ENCODE results near the gene MEGF11.
"Not testable (repeated sequence)": the region's sequence is repeated elsewhere in the genome, so short reads cannot be mapped to it uniquely, and the experiment has no call there.

MEGF11 gene

GRCh38 chr15:66251790-66252684 is 1.5 kb downstream of the MEGF11 start:
- Histone ChIP-seq H3K36me3 (ENCODE audit: insufficient read depth, low read length) (no peaks in the 10 kb centered on the region), H3K9me3 (ENCODE audit: low read depth, low read length) (no peaks in the 10 kb centered on the region), H3K4me3 (peak overlapping the region; percentile 86), H3K9ac (ENCODE audit: insufficient read length) (no peak overlapping the region), H3K27ac (no peak overlapping the region)
- TF ChIP-seq FOXP2 (optimal IDR thresholded peaks at IDR 0.05; ENCODE audit: control extremely low read depth, extremely low read length, insufficient read depth) (no peak), POLR2AphosphoS5 (IDR thresholded peaks at IDR 0.05; ENCODE audit: borderline replicate concordance, low read depth, low read length) (no peak), EZH2 (IDR thresholded peaks at IDR 0.05) (no peak)
- DNase-seq (ENCODE audit: low read depth, low spot score), result no peak

GRCh38 chr15:66251065-66251789 is 2.3 kb downstream of the MEGF11 start:
- H3K4me3 ChIP-seq, result peak overlapping the region; percentile 86

GRCh38 chr15:66249605-66250174 is 3.9 kb downstream of the MEGF11 start:
- no peak for TF ChIP-seq POLR2AphosphoS5 (IDR thresholded peaks at IDR 0.05; ENCODE audit: borderline replicate concordance, low read depth, low read length)
- TF ChIP-seq EZH2 (IDR thresholded peaks at IDR 0.05), result no peak
- no peak for TF ChIP-seq FOXP2 (optimal IDR thresholded peaks at IDR 0.05; ENCODE audit: control extremely low read depth, extremely low read length, insufficient read depth)
- Histone ChIP-seq H3K4me3 (no peak overlapping the region), H3K9ac (ENCODE audit: insufficient read length) (no peak overlapping the region), H3K36me3 (ENCODE audit: insufficient read depth, low read length) (no peaks in the 10 kb centered on the region), H3K9me3 (ENCODE audit: low read depth, low read length) (no peaks in the 10 kb centered on the region), H3K27ac (no peak overlapping the region)
- DNase-seq (ENCODE audit: low read depth, low spot score), result no peak

More at GRCh38 chr15:66251065-66251789, 2.3 kb downstream of the MEGF11 start:
- H3K36me3 ChIP-seq (ENCODE audit: insufficient read depth, low read length), result no peaks in the 10 kb centered on the region
- TF ChIP-seq EZH2 (IDR thresholded peaks at IDR 0.05) (no peak), POLR2AphosphoS5 (IDR thresholded peaks at IDR 0.05; ENCODE audit: borderline replicate concordance, low read depth, low read length) (no peak), FOXP2 (optimal IDR thresholded peaks at IDR 0.05; ENCODE audit: control extremely low read depth, extremely low read length, insufficient read depth) (no peak)
- no peak for DNase-seq (ENCODE audit: low read depth, low spot score)
- no peaks in the 10 kb centered on the region for H3K9me3 ChIP-seq (ENCODE audit: low read depth, low read length)
- no peak overlapping the region for H3K27ac ChIP-seq
- no peak overlapping the region for H3K9ac ChIP-seq (ENCODE audit: insufficient read length)

GRCh38 chr15:66246937-66247336 is 6.6 kb downstream of the MEGF11 start:
- no peak for DNase-seq (ENCODE audit: low read depth, low spot score)
- no peak overlapping the region for H3K9ac ChIP-seq (ENCODE audit: insufficient read length)

GRCh38 chr15:66245832-66246231 is 7.7 kb downstream of the MEGF11 start:
- not testable (repeated sequence) for H3K9me3 ChIP-seq (ENCODE audit: low read depth, low read length); H3K27ac ChIP-seq; H3K36me3 ChIP-seq (ENCODE audit: insufficient read depth, low read length); H3K9ac ChIP-seq (ENCODE audit: insufficient read length); H3K4me3 ChIP-seq; DNase-seq (ENCODE audit: low read depth, low spot score)

More at GRCh38 chr15:66246937-66247336, 6.6 kb downstream of the MEGF11 start:
- H3K27ac ChIP-seq, result no peak overlapping the region
- H3K9me3 ChIP-seq (ENCODE audit: low read depth, low read length), result no peaks in the 10 kb centered on the region
- H3K4me3 ChIP-seq, result no peak overlapping the region
- TF ChIP-seq FOXP2 (optimal IDR thresholded peaks at IDR 0.05; ENCODE audit: control extremely low read depth, extremely low read length, insufficient read depth) (no peak), POLR2AphosphoS5 (IDR thresholded peaks at IDR 0.05; ENCODE audit: borderline replicate concordance, low read depth, low read length) (no peak), EZH2 (IDR thresholded peaks at IDR 0.05) (no peak)
- H3K36me3 ChIP-seq (ENCODE audit: insufficient read depth, low read length), result no peaks in the 10 kb centered on the region

GRCh38 chr15:66241908-66242285 is 11.7 kb downstream of the MEGF11 start:
- no peak overlapping the region for H3K9ac ChIP-seq (ENCODE audit: insufficient read length)
- DNase-seq (ENCODE audit: low read depth, low spot score), result no peak
- H3K4me3 ChIP-seq, result no peak overlapping the region
- TF ChIP-seq POLR2AphosphoS5 (IDR thresholded peaks at IDR 0.05; ENCODE audit: borderline replicate concordance, low read depth, low read length) (no peak), EZH2 (IDR thresholded peaks at IDR 0.05) (no peak), FOXP2 (optimal IDR thresholded peaks at IDR 0.05; ENCODE audit: control extremely low read depth, extremely low read length, insufficient read depth) (no peak)
- H3K9me3 ChIP-seq (ENCODE audit: low read depth, low read length), result no peaks in the 10 kb centered on the region
- no peak overlapping the region for H3K27ac ChIP-seq
- H3K36me3 ChIP-seq (ENCODE audit: insufficient read depth, low read length), result no peaks in the 10 kb centered on the region

- no peak overlapping the region for H3K9ac ChIP-seq (ENCODE audit: insufficient read length)
- no peak for DNase-seq (ENCODE audit: low read depth, low spot score)
- TF ChIP-seq EZH2 (IDR thresholded peaks at IDR 0.05) (no peak), FOXP2 (optimal IDR thresholded peaks at IDR 0.05; ENCODE audit: control extremely low read depth, extremely low read length, insufficient read depth) (no peak), POLR2AphosphoS5 (IDR thresholded peaks at IDR 0.05; ENCODE audit: borderline replicate concordance, low read depth, low read length) (no peak)
- H3K4me3 ChIP-seq, result no peak overlapping the region
- H3K9me3 ChIP-seq (ENCODE audit: low read depth, low read length), result no peaks in the 10 kb centered on the region
- H3K36me3 ChIP-seq (ENCODE audit: insufficient read depth, low read length), result no peaks in the 10 kb centered on the region
- no peak overlapping the region for H3K27ac ChIP-seq
Observed at GRCh38 chr15:66241087-66241907, 12.3 kb downstream of the MEGF11 start.
